ENCODE measurements around the gene RGS14.

GRCh38 chr5:177343777-177344176 is 13.9 kb upstream of the RGS14 start:
- TF ChIP-seq, protein P1, sequence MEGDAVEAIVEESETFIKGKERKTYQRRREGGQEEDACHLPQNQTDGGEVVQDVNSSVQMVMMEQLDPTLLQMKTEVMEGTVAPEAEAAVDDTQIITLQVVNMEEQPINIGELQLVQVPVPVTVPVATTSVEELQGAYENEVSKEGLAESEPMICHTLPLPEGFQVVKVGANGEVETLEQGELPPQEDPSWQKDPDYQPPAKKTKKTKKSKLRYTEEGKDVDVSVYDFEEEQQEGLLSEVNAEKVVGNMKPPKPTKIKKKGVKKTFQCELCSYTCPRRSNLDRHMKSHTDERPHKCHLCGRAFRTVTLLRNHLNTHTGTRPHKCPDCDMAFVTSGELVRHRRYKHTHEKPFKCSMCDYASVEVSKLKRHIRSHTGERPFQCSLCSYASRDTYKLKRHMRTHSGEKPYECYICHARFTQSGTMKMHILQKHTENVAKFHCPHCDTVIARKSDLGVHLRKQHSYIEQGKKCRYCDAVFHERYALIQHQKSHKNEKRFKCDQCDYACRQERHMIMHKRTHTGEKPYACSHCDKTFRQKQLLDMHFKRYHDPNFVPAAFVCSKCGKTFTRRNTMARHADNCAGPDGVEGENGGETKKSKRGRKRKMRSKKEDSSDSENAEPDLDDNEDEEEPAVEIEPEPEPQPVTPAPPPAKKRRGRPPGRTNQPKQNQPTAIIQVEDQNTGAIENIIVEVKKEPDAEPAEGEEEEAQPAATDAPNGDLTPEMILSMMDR (IDR thresholded peaks at IDR 0.05; ENCODE audit: extremely low read depth in 1 of 2, insufficient read depth in 1 of 2, low read depth in 1 of 2, low read length in 2 of 2): no peak
- no peak for TF ChIP-seq POLR2AphosphoS5 (IDR thresholded peaks at IDR 0.05; ENCODE audit: insufficient read depth, low read depth, low read length)
